Endothelial cell of umbilical vein (primary cell): Measurements from ENCODE around the gene LAMC3. TPM values are rescaled to one million over a fixed set of nuclear protein-coding genes. Genes with fewer than 3 reads are reported as not detected.

ENCODE experiments used
- BruUV-seq: library from RNA; stranded (reverse); fragments of 400-500 nt; replicated peaks from 2 replicates; lab custom pipeline; 2021; lab: Mats Ljungman, UMichigan
- CTCF ChIA-PET: fragments of 300-600, 350-600 bp; sonication (Branson Sonifier 250); formaldehyde crosslinking; loops from one replicate; lab custom pipeline; 2021; ENCODE audit warnings: antibody characterized with exemption, inconsistent platforms; lab: Charles Lee
- POLR2A ChIA-PET: fragments of 300-600, 350-600 bp; sonication (Branson Sonifier 250); formaldehyde crosslinking; loops from one replicate; lab custom pipeline; 2021; ENCODE audit warnings: antibody characterized with exemption, inconsistent platforms; lab: Charles Lee
- DNase-seq: peaks from one replicate; pipeline ENCODE4 v3.0.0-alpha.2; 2011; ENCODE audit warnings: low read depth, low spot score
- FAIRE-seq: peaks from 2 replicates; lab custom pipeline; 2011; peaks lifted over from hg19 to GRCh38; lab: Jason Lieb, UNC
- H2AFZ ChIP-seq: 2 replicates; pipeline ENCODE4 v1.6.0; 2012; ENCODE audit warnings: low read depth, low read length, control low read depth, inconsistent platforms
- H3K27ac ChIP-seq: 2 replicates; pipeline ENCODE4 v1.5.1; 2011; ENCODE audit warnings: low read depth, mild to moderate bottlenecking, control low read depth, low read length, moderate library complexity; ENCODE audit not compliant: insufficient read depth
- H3K27me3 ChIP-seq, 2 experiments: 2 replicates each; pipeline versions ENCODE4 v1.6.0 to v1.6.1; 2011; ENCODE audit warnings: low read length in 2 of 2, mixed read lengths in 1 of 2; ENCODE audit not compliant: control insufficient read depth in 2 of 2, insufficient read depth in 2 of 2
- H3K36me3 ChIP-seq, 2 experiments: 2 replicates in 1 of 2; 3 replicates in 1 of 2; pipeline ENCODE4 v1.5.1; 2011; ENCODE audit warnings: low read length in 2 of 2, mild to moderate bottlenecking in 1 of 2, moderate library complexity in 1 of 2; ENCODE audit not compliant: control insufficient read depth in 2 of 2, insufficient read depth in 2 of 2; ENCODE audit errors: extremely low read depth in 1 of 2
- H3K4me1 ChIP-seq: 3 replicates; pipeline ENCODE4 v1.5.1; 2011; ENCODE audit warnings: mild to moderate bottlenecking, low read length; ENCODE audit not compliant: control insufficient read depth, insufficient read depth; ENCODE audit errors: extremely low read depth
- H3K4me2 ChIP-seq: 2 replicates; pipeline ENCODE4 v1.6.1; 2011; ENCODE audit warnings: low read length, control low read depth, mixed read lengths; ENCODE audit not compliant: insufficient read depth
- H3K4me3 ChIP-seq, 3 experiments: fragments of 200-600 bp in 1 of 3; sonication (generic), shearing (Covaris generic) in 1 of 3; replicated peaks in 1 of 3; 2 replicates each; pipeline ENCODE4 v1.5.1; 2011 to 2016; ENCODE audit warnings: control low read depth in 3 of 3, low read length in 3 of 3, mild to moderate bottlenecking in 2 of 3, inconsistent platforms in 1 of 3, low read depth in 1 of 3, moderate library complexity in 1 of 3; ENCODE audit not compliant: insufficient read depth in 1 of 3
- H3K79me2 ChIP-seq: 2 replicates; pipeline ENCODE4 v1.6.0; 2012; ENCODE audit warnings: low read length, inconsistent platforms; ENCODE audit not compliant: control insufficient read depth, insufficient read depth
- H3K9ac ChIP-seq: replicated peaks from 2 replicates; pipeline ENCODE3; 2011; ENCODE audit warnings: low read length, control low read depth; ENCODE audit not compliant: insufficient read depth; ENCODE audit errors: extremely low read depth
- H3K9me1 ChIP-seq: replicated peaks from 3 replicates; pipeline ENCODE4 v1.6.0; 2011; ENCODE audit warnings: mild to moderate bottlenecking, low read length; ENCODE audit not compliant: control insufficient read depth, insufficient read depth; ENCODE audit errors: extremely low read depth
- H3K9me3 ChIP-seq: replicated peaks from 2 replicates; pipeline ENCODE4 v1.5.1; 2012; ENCODE audit warnings: low read length, inconsistent platforms; ENCODE audit not compliant: control insufficient read depth, insufficient read depth
- H4K20me1 ChIP-seq: replicated peaks from 2 replicates; pipeline ENCODE3; 2011; ENCODE audit warnings: mild to moderate bottlenecking, low read length; ENCODE audit not compliant: control insufficient read depth, insufficient read depth; ENCODE audit errors: extremely low read depth
- CTCF ChIP-seq, 2 donors: IDR thresholded peaks; 1 replicate in 1 of 2; 2 replicates in 1 of 2; pipeline ENCODE4 v1.5.1; 2011; ENCODE audit warnings: low read length in 2 of 2, mild to moderate bottlenecking in 2 of 2, moderate library complexity in 2 of 2, control low read depth in 1 of 2, inconsistent platforms in 1 of 2, low read depth in 1 of 2; ENCODE audit not compliant: insufficient read depth in 1 of 2; ENCODE audit errors: extremely low read depth in 1 of 2
- EZH2 ChIP-seq: IDR thresholded peaks from 2 replicates; pipeline ENCODE4 v1.6.1; 2012; ENCODE audit warnings: borderline replicate concordance, low read depth, mild to moderate bottlenecking, moderate library complexity, low read length, inconsistent platforms; ENCODE audit not compliant: severe bottlenecking
- FOS ChIP-seq: IDR thresholded peaks from 2 replicates; pipeline ENCODE4 v1.6.1; 2011; ENCODE audit warnings: mild to moderate bottlenecking, low read length, moderate library complexity, borderline replicate concordance; ENCODE audit not compliant: insufficient read depth
- GATA2 ChIP-seq: IDR thresholded peaks from 2 replicates; pipeline ENCODE4 v1.7.0; 2011; ENCODE audit warnings: low read depth, mild to moderate bottlenecking, moderate library complexity, mixed read lengths, low read length; ENCODE audit not compliant: insufficient read length, insufficient read depth
- JUN ChIP-seq: IDR thresholded peaks from 2 replicates; pipeline ENCODE4 v1.6.1; 2011; ENCODE audit warnings: borderline replicate concordance, low read depth; ENCODE audit not compliant: insufficient read length, insufficient read depth
- MYC ChIP-seq: IDR thresholded peaks from one replicate; pipeline ENCODE4 v1.6.1; 2011; ENCODE audit warnings: mild to moderate bottlenecking, low read depth, low read length
- POLR2A ChIP-seq: IDR thresholded peaks from 2 replicates; pipeline ENCODE4 v1.6.1; 2012; ENCODE audit warnings: low read depth, mild to moderate bottlenecking, control low read depth, low read length
- POLR2AphosphoS5 ChIP-seq: IDR thresholded peaks from 2 replicates; pipeline ENCODE4 v1.6.1; 2012; ENCODE audit warnings: low read depth, mild to moderate bottlenecking, control low read depth, low read length, moderate library complexity; ENCODE audit not compliant: insufficient read depth
- dilution Hi-C: fragments of 300-500 bp; cut with MboI; formaldehyde crosslinking; loops from one replicate; pipeline ENCODE4 v1.15.0; 2019; ENCODE audit warnings: low sequenced_read_pairs; ENCODE audit not compliant: extremely low pct_ligation_motif_present
- intact Hi-C: fragments of 100-400 bp; cut with micrococcal nuclease; formaldehyde crosslinking; loops from one replicate; pipeline ENCODE4 v1.10.0; 2022
- polyA plus RNA-seq, 4 experiments: library from polyadenylated mRNA; depleted of rRNA in 3 of 4; stranded (reverse) in 3 of 4; unstranded in 1 of 4; fragments of >200 nt; gene quantifications; 2 replicates each; pipeline versions ENCODE4 v1.2.1 to v1.2.3, GENCODE V29; 2011 to 2012; ENCODE audit warnings: missing spikeins in 1 of 4
- total RNA-seq: library from RNA; stranded (reverse); gene quantifications from 2 replicates; pipeline ENCODE4 v1.2.3, GENCODE V29; 2021
- TF ChIP-seq, protein P1 (sequence below): IDR thresholded peaks from 2 replicates; pipeline ENCODE4 v1.6.1; 2011; ENCODE audit not compliant: insufficient read depth, insufficient read length

The LAMC3 gene
- total and polyA plus RNA-seq, 2 donors (not counting 3 experiments of a cell fraction or from before 2014, with no cell fraction given): 0.18 to 0.38 TPM

GRCh38 chr9:131029574-131029952, 20.6 kb downstream of the LAMC3 start:
- intact Hi-C loops (no loop called here), dilution Hi-C loops (no loop called here)
- no peaks in the 10 kb centered on the region for H3K9me1 ChIP-seq
- H2AFZ ChIP-seq: no peak overlapping the region
- CTCF ChIA-PET: interaction anchor here (1.9 to 3.5 kb wide), 2 partner anchors 12 to 17 kb away, joined by 4 to 26 read pairs; no protein-coding TSS in a partner anchor
- H3K9me3 ChIP-seq: no peaks in the 10 kb centered on the region
- no peak overlapping the region for H3K9ac ChIP-seq
- H3K4me3 ChIP-seq: no peak overlapping the region
- POLR2A ChIA-PET: no interaction called here
- no peaks in the 10 kb centered on the region for H3K4me1 ChIP-seq
- DNase-seq: no peak
- no peak overlapping the region for H3K4me2 ChIP-seq
- peaks cover 0 to 3% of the 10 kb centered on the region in 2 experiments for H3K27me3 ChIP-seq
- no peak overlapping the region for H3K27ac ChIP-seq
- no peaks in the 10 kb centered on the region for H3K36me3 ChIP-seq
- no TSS peak for BruUV-seq
- no peak for FAIRE-seq
- no peaks in the 10 kb centered on the region for H3K79me2 ChIP-seq
- TF ChIP-seq POLR2A: no peak
- TF ChIP-seq JUN: no peak
- TF ChIP-seq EZH2: no peak
- no peaks in the 10 kb centered on the region for H4K20me1 ChIP-seq

GRCh38 chr9:131030239-131031004, 21.4 kb downstream of the LAMC3 start:
- POLR2A ChIA-PET: no interaction called here
- no TSS peak for BruUV-seq
- Histone ChIP-seq H3K9me3 (no peaks in the 10 kb centered on the region), H3K4me2 (no peak overlapping the region), H2AFZ (no peak overlapping the region), H4K20me1 (no peaks in the 10 kb centered on the region), H3K79me2 (no peaks in the 10 kb centered on the region), H3K4me3 (no peak overlapping the region), H3K36me3 (no peaks in the 10 kb centered on the region), H3K9me1 (no peaks in the 10 kb centered on the region), H3K4me1 (no peaks in the 10 kb centered on the region), H3K27me3 (no peaks in the 10 kb centered on the region), H3K27ac (no peak overlapping the region), H3K9ac (no peak overlapping the region)
- intact Hi-C loops (no loop called here), dilution Hi-C loops (no loop called here)
- FAIRE-seq (no peak), DNase-seq (no peak)
- TF ChIP-seq FOS: no peak
- TF ChIP-seq EZH2: no peak
- TF ChIP-seq CTCF (IDR thresholded peaks at IDR 0.05; ENCODE audit: extremely low read depth in 1 of 2, insufficient read depth in 1 of 2, low read depth in 1 of 2, low read length in 2 of 2): no peak
- TF ChIP-seq, protein P1, sequence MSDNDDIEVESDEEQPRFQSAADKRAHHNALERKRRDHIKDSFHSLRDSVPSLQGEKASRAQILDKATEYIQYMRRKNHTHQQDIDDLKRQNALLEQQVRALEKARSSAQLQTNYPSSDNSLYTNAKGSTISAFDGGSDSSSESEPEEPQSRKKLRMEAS: no peak
- no peak for TF ChIP-seq POLR2AphosphoS5
- TF ChIP-seq MYC: no peak
- TF ChIP-seq GATA2: no peak
- no peak for TF ChIP-seq POLR2A
- no peak for TF ChIP-seq JUN
- CTCF ChIA-PET: interaction anchor here (0.8 to 3.5 kb wide), 12 partner anchors 11 to 329 kb away, joined by 3 to 26 read pairs (median 4); no protein-coding TSS in a partner anchor
